Stimulated activated CD8-positive, alpha-beta memory T cell treated with anti-CD3 and anti-CD28 coated beads, Interleukin-15, amount 100 ng/mL, for 48 hours (primary cell): Measurements from ENCODE around the gene CEL.
"Not testable (repeated sequence)": the region's sequence is repeated elsewhere in the genome, so short reads cannot be mapped to it uniquely, and the experiment has no call there.

ENCODE experiments used
- DNase-seq, 2 donors: peaks; one replicate each; pipeline ENCODE4 v3.0.0-alpha.2; 2020; ENCODE audit warnings: low read depth in 2 of 2

CEL gene

GRCh38 chr9:133086212-133086860 is 24.6 kb downstream of the CEL start:
- DNase-seq = not testable (repeated sequence)

- DNase-seq = no peak
Measured at GRCh38 chr9:133086894-133087293, 25.1 kb downstream of the CEL start.

GRCh38 chr9:133087429-133088145 is 25.8 kb downstream of the CEL start:
- no peak for DNase-seq

GRCh38 chr9:133088146-133088750 is 26.5 kb downstream of the CEL start:
- DNase-seq = no peak

- no peak for DNase-seq
Measured at GRCh38 chr9:133088756-133089155, 27.0 kb downstream of the CEL start.

- no peak for DNase-seq
Measured at GRCh38 chr9:133089271-133089671, 27.5 kb downstream of the CEL start.

- DNase-seq = no peak
Measured at GRCh38 chr9:133090187-133090586, 28.4 kb downstream of the CEL start.

GRCh38 chr9:133090752-133091385 is 29.1 kb downstream of the CEL start:
- no peak for DNase-seq

- DNase-seq = not testable (repeated sequence)
Measured at GRCh38 chr9:133094351-133094750, 32.6 kb downstream of the CEL start.

- DNase-seq = no peak
Measured at GRCh38 chr9:133094842-133095393, 33.1 kb downstream of the CEL start.

- no peak for DNase-seq
Measured at GRCh38 chr9:133098104-133098754, 36.4 kb downstream of the CEL start.

GRCh38 chr9:133098871-133099270 is 37.1 kb downstream of the CEL start:
- DNase-seq = no peak

- no peak for DNase-seq
Measured at GRCh38 chr9:133099726-133100505, 38.1 kb downstream of the CEL start.

- DNase-seq = no peak
Measured at GRCh38 chr9:133100506-133101355, 39.0 kb downstream of the CEL start.

GRCh38 chr9:133101356-133102189 is 39.8 kb downstream of the CEL start:
- no peak for DNase-seq

GRCh38 chr9:133102190-133103021 is 40.6 kb downstream of the CEL start:
- no peak for DNase-seq

GRCh38 chr9:133103183-133103986 is 41.6 kb downstream of the CEL start:
- DNase-seq = no peak
